Neural progenitor cell (in vitro differentiated cells): ENCODE data around the gene ACSM3.

ENCODE experiments used
- CTCF ChIP-seq: fragments of 200-600 bp; sonication (generic); IDR thresholded peaks from 2 replicates; pipeline ENCODE4 v1.5.1; 2017; ENCODE audit warnings: antibody characterized with exemption, mild to moderate bottlenecking
- EZH2 ChIP-seq: fragments of 200-600 bp; sonication (generic); IDR thresholded peaks from 2 replicates; pipeline ENCODE4 v1.6.1; 2017; ENCODE audit warnings: antibody characterized with exemption, mild to moderate bottlenecking, moderate library complexity

- TF ChIP-seq CTCF (no peak), EZH2 (no peak)
Measured at GRCh38 chr16:20750558-20750957, 13.3 kb upstream of the ACSM3 start.
